CD4-positive, alpha-beta memory T cell (primary cell): Measurements from ENCODE around the gene TRAPPC10. TPM values are rescaled to one million over a fixed set of nuclear protein-coding genes. Genes with fewer than 3 reads are reported as not detected.
"Not testable (repeated sequence)": the region's sequence is repeated elsewhere in the genome, so short reads cannot be mapped to it uniquely, and the experiment has no call there.

ENCODE experiments used
- CTCF ChIA-PET: fragments of 350-600 bp; sonication (Branson Sonifier 250); formaldehyde crosslinking; loops from one replicate; lab custom pipeline; 2021; ENCODE audit warnings: inconsistent platforms; ENCODE audit not compliant: partially characterized antibody; lab: Charles Lee
- POLR2A ChIA-PET: fragments of 350-600 bp; sonication (Branson Sonifier 250); formaldehyde crosslinking; loops from one replicate; lab custom pipeline; 2021; ENCODE audit not compliant: partially characterized antibody; lab: Charles Lee
- DNase-seq, 5 donors: peaks; one replicate each; pipeline versions ENCODE4 v3.0.0 to v3.0.0-alpha.2; 2020 to 2022; ENCODE audit warnings: mixed read lengths in 1 of 5
- H3K27ac ChIP-seq: one replicate; pipeline ENCODE4 v1.7.0; 2013; ENCODE audit warnings: low read depth, low read length
- H3K27me3 ChIP-seq: 2 replicates; pipeline ENCODE4 v1.7.0; 2013; ENCODE audit warnings: mild to moderate bottlenecking, low read length, moderate library complexity; ENCODE audit not compliant: insufficient read depth
- H3K36me3 ChIP-seq: 2 replicates; pipeline ENCODE4 v1.7.0; 2013; ENCODE audit warnings: mild to moderate bottlenecking, low read length, moderate library complexity; ENCODE audit not compliant: insufficient read depth
- H3K4me1 ChIP-seq: 2 replicates; pipeline ENCODE4 v1.7.0; 2013; ENCODE audit warnings: mild to moderate bottlenecking, low read length, moderate library complexity; ENCODE audit not compliant: insufficient read depth
- H3K4me3 ChIP-seq, 2 donors: one replicate each; pipeline ENCODE4 v1.7.0; 2013; ENCODE audit warnings: low read length in 2 of 2, mild to moderate bottlenecking in 1 of 2
- H3K9me3 ChIP-seq, 2 donors: one replicate each; pipeline ENCODE4 v1.7.0; 2013; ENCODE audit warnings: low read length in 2 of 2, control low read depth in 1 of 2; ENCODE audit not compliant: control insufficient read depth in 1 of 2
- H3K27ac Mint-ChIP-seq, 7 donors: one replicate each; pipeline ENCODE4 v1.8.0; 2020 to 2021; ENCODE audit warnings: mixed read lengths in 7 of 7, mild to moderate bottlenecking in 6 of 7, inconsistent platforms in 3 of 7, moderate library complexity in 3 of 7
- H3K27me3 Mint-ChIP-seq, 2 donors: one replicate each; pipeline ENCODE4 v1.8.0; 2020 to 2021; ENCODE audit warnings: mixed read lengths in 2 of 2
- H3K36me3 Mint-ChIP-seq, 2 donors: one replicate each; pipeline ENCODE4 v1.8.0; 2020 to 2021; ENCODE audit warnings: mixed read lengths in 2 of 2, inconsistent platforms in 1 of 2, mild to moderate bottlenecking in 1 of 2
- H3K4me1 Mint-ChIP-seq, 4 donors: one replicate each; pipeline ENCODE4 v1.8.0; 2020 to 2021; ENCODE audit warnings: mixed read lengths in 4 of 4, mild to moderate bottlenecking in 1 of 4
- H3K4me3 Mint-ChIP-seq, 8 donors: one replicate each; pipeline ENCODE4 v1.8.0; 2020 to 2021; ENCODE audit warnings: mixed read lengths in 8 of 8, mild to moderate bottlenecking in 7 of 8, moderate library complexity in 6 of 8, inconsistent platforms in 3 of 8
- H3K9me3 Mint-ChIP-seq, 8 donors: one replicate each; pipeline ENCODE4 v1.8.0; 2020 to 2021; ENCODE audit warnings: mixed read lengths in 8 of 8, mild to moderate bottlenecking in 5 of 8, inconsistent platforms in 3 of 8, moderate library complexity in 1 of 8
- intact Hi-C: fragments of 100-400 bp; cut with micrococcal nuclease; formaldehyde crosslinking; loops from one replicate; pipeline ENCODE4 v1.15.1; 2023
- polyA plus RNA-seq, 2 donors: library from polyadenylated mRNA; unstranded; fragments of 300-500 nt; fragmentation: Illumina TruSeq; gene quantifications; one replicate each; pipeline ENCODE4 v1.2.3, GENCODE V29; 2021
- total RNA-seq, 2 experiments: library from RNA; stranded (reverse); gene quantifications; one replicate each; pipeline ENCODE4 v1.2.3, GENCODE V29; 2021

TRAPPC10 gene
- total and polyA plus RNA-seq, 4 experiments from 2014 or later = 17.7 to 95.5 (median 67.2) TPM

- ChIA-PET CTCF (interaction anchor here (1.1 to 1.5 kb wide), 3 partner anchors 10 to 204 kb away, joined by 3 to 7 read pairs (median 4); no protein-coding TSS in a partner anchor), POLR2A (interaction anchor here (1.1 kb wide), 1 partner anchor 10 kb away, joined by 4 read pairs; no protein-coding TSS in a partner anchor)
- no peaks in the 10 kb centered on the region for H3K27me3 ChIP-seq
- no peaks in the 10 kb centered on the region for H3K9me3 Mint-ChIP-seq
- H3K9me3 ChIP-seq = no peaks in the 10 kb centered on the region
- H3K4me3 ChIP-seq = no peak overlapping the region
- H3K36me3 ChIP-seq = peaks cover 28% of the 10 kb centered on the region
- no peak overlapping the region for H3K4me3 Mint-ChIP-seq
- peak overlapping the region in 4 of 7 donors; percentile 14 to 58 (median 54) for H3K27ac Mint-ChIP-seq
- no peak overlapping the region for H3K27ac ChIP-seq
- peaks cover 28% of the 10 kb centered on the region for H3K4me1 ChIP-seq
- peaks cover 27 to 37% (median 32%) of the 10 kb centered on the region in 4 donors for H3K4me1 Mint-ChIP-seq
- intact Hi-C loops = no loop called here
- no peak for DNase-seq
- peaks cover 36 to 44% of the 10 kb centered on the region in 2 donors for H3K36me3 Mint-ChIP-seq
- no peaks in the 10 kb centered on the region for H3K27me3 Mint-ChIP-seq
Measured at GRCh38 chr21:44093761-44094160, 81.7 kb downstream of the TRAPPC10 start.

- Mint-ChIP-seq H3K4me3 (no peak overlapping the region), H3K4me1 (peaks cover 17 to 27% (median 21%) of the 10 kb centered on the region in 4 donors), H3K27ac (peak overlapping the region in 3 of 7 donors; percentile 42 to 67 (median 58)), H3K27me3 (no peaks in the 10 kb centered on the region), H3K9me3 (no peaks in the 10 kb centered on the region), H3K36me3 (peaks cover 25 to 34% of the 10 kb centered on the region in 2 donors)
- H3K9me3 ChIP-seq = no peaks in the 10 kb centered on the region
- POLR2A ChIA-PET = interaction anchor here (0.6 to 0.8 kb wide), 2 partner anchors 9 to 203 kb away, joined by 3 read pairs; no protein-coding TSS in a partner anchor
- DNase-seq = no peak
- H3K27me3 ChIP-seq = no peaks in the 10 kb centered on the region
- H3K27ac ChIP-seq = no peak overlapping the region
- H3K4me3 ChIP-seq = no peak overlapping the region
- intact Hi-C loops = no loop called here
- H3K4me1 ChIP-seq = peaks cover 17% of the 10 kb centered on the region
- H3K36me3 ChIP-seq = peaks cover 26% of the 10 kb centered on the region
- CTCF ChIA-PET = no interaction called here
Measured at GRCh38 chr21:44094832-44095231, 82.7 kb downstream of the TRAPPC10 start.

- Mint-ChIP-seq H3K4me1 (peaks cover 7 to 10% (median 9%) of the 10 kb centered on the region in 4 donors), H3K36me3 (peaks cover 11% of the 10 kb centered on the region in 2 donors)
- DNase-seq, intact Hi-C loops, H3K9me3 ChIP-seq, H3K27ac Mint-ChIP-seq, H3K4me1 ChIP-seq, CTCF ChIA-PET, H3K4me3 ChIP-seq, H3K27ac ChIP-seq, POLR2A ChIA-PET, H3K4me3 Mint-ChIP-seq, H3K27me3 ChIP-seq, H3K9me3 Mint-ChIP-seq, H3K27me3 Mint-ChIP-seq: not testable (repeated sequence)
- H3K36me3 ChIP-seq = peaks cover 11% of the 10 kb centered on the region
Measured at GRCh38 chr21:44098507-44098906, 86.4 kb downstream of the TRAPPC10 start.

- CTCF ChIA-PET = not testable (repeated sequence)
Measured at GRCh38 chr21:44098964-44099363, 86.9 kb downstream of the TRAPPC10 start.

GRCh38 chr21:44107026-44107501 is 95.0 kb downstream of the TRAPPC10 start, which contains the start of gene PWP2:
PWP2 (plus strand) TSS chr21:44107399; CDS start chr21:44107417, 18 bp downstream.
- CTCF ChIA-PET, intact Hi-C loops: not testable (repeated sequence)

More at GRCh38 chr21:44098964-44099363, 86.9 kb downstream of the TRAPPC10 start:
- POLR2A ChIA-PET, H3K9me3 Mint-ChIP-seq, H3K36me3 ChIP-seq, H3K4me1 ChIP-seq, H3K27ac ChIP-seq, H3K27ac Mint-ChIP-seq, DNase-seq, H3K4me3 ChIP-seq, H3K36me3 Mint-ChIP-seq, intact Hi-C loops, H3K9me3 ChIP-seq, H3K27me3 ChIP-seq, H3K4me1 Mint-ChIP-seq, H3K27me3 Mint-ChIP-seq, H3K4me3 Mint-ChIP-seq: not testable (repeated sequence)

GRCh38 chr21:44107589-44107988 is 95.5 kb downstream of the TRAPPC10 start:
- H3K27me3 Mint-ChIP-seq, H3K27ac Mint-ChIP-seq, POLR2A ChIA-PET, H3K36me3 Mint-ChIP-seq, H3K9me3 Mint-ChIP-seq, H3K27ac ChIP-seq, H3K27me3 ChIP-seq, DNase-seq, H3K4me1 Mint-ChIP-seq, CTCF ChIA-PET, H3K4me3 Mint-ChIP-seq, H3K36me3 ChIP-seq, intact Hi-C loops, H3K4me3 ChIP-seq, H3K9me3 ChIP-seq, H3K4me1 ChIP-seq: not testable (repeated sequence)

More at GRCh38 chr21:44107026-44107501, 95.0 kb downstream of the TRAPPC10 start, which contains the start of gene PWP2:
- POLR2A ChIA-PET = interaction anchor here (0.5 kb wide), 1 partner anchor 18 kb away, joined by 3 read pairs; no protein-coding TSS in a partner anchor
- not testable (repeated sequence) for H3K27me3 Mint-ChIP-seq, H3K4me3 ChIP-seq, H3K27me3 ChIP-seq, H3K27ac Mint-ChIP-seq, H3K4me1 Mint-ChIP-seq, H3K27ac ChIP-seq, H3K36me3 ChIP-seq, H3K9me3 ChIP-seq, H3K4me1 ChIP-seq, H3K36me3 Mint-ChIP-seq, H3K9me3 Mint-ChIP-seq
- DNase-seq = peak; percentile 54 to 73 (median 67)
- H3K4me3 Mint-ChIP-seq = peak within 1 kb of the TSS in 4 of 8 donors; percentile 35 to 71 (median 58)

- H3K27me3 Mint-ChIP-seq, H3K27me3 ChIP-seq, H3K36me3 ChIP-seq, intact Hi-C loops, H3K4me1 Mint-ChIP-seq, H3K27ac Mint-ChIP-seq, DNase-seq, H3K9me3 Mint-ChIP-seq, POLR2A ChIA-PET, H3K4me3 Mint-ChIP-seq, H3K36me3 Mint-ChIP-seq, H3K4me1 ChIP-seq, H3K27ac ChIP-seq, H3K4me3 ChIP-seq, H3K9me3 ChIP-seq, CTCF ChIA-PET: not testable (repeated sequence)
Measured at GRCh38 chr21:44113702-44114371, 101.7 kb downstream of the TRAPPC10 start.
